SJCRH30 (cell line): ENCODE measurements around the gene PRPSAP2. TPM values are rescaled to one million over a fixed set of nuclear protein-coding genes. Genes with fewer than 3 reads are reported as not detected.

Experiments
- total RNA-seq: library from RNA; depleted of rRNA; stranded (reverse); fragments of >200 nt; shearing (Covaris generic); gene quantifications from 2 replicates; pipeline ENCODE4 v1.2.3, GENCODE V29; 2014; rRNA removed

PRPSAP2 gene
- total RNA-seq, 1 experiment from 2014 or later, result 187 TPM

Other genes with a start within 250 kb of the PRPSAP2 start
- 0.16 and 0.38 TPM in 2 replicates for gene TBC1D28, start 213.7 kb upstream of the PRPSAP2 start, total RNA-seq
- gene FOXO3B, start 175.8 kb upstream of the PRPSAP2 start, total RNA-seq, result 28.4 TPM in 2 replicates
- gene FBXW10, start 114.1 kb upstream of the PRPSAP2 start, total RNA-seq, result 0.15 and 0.20 TPM in 2 replicates
- gene TVP23B, start 76.9 kb upstream of the PRPSAP2 start, total RNA-seq, result 82.2 and 97.5 TPM in 2 replicates
- gene SLC5A10, start 94.0 kb downstream of the PRPSAP2 start, total RNA-seq, result not detected in 2 replicates
- 2.1 TPM in 2 replicates for gene FAM83G, start 146.6 kb downstream of the PRPSAP2 start, total RNA-seq
- gene GRAP, start 188.8 kb downstream of the PRPSAP2 start, total RNA-seq, result 0.63 and 0.69 TPM in 2 replicates